ENCODE data around the gene TMEM165.

Gene TMEM165

DNA sequence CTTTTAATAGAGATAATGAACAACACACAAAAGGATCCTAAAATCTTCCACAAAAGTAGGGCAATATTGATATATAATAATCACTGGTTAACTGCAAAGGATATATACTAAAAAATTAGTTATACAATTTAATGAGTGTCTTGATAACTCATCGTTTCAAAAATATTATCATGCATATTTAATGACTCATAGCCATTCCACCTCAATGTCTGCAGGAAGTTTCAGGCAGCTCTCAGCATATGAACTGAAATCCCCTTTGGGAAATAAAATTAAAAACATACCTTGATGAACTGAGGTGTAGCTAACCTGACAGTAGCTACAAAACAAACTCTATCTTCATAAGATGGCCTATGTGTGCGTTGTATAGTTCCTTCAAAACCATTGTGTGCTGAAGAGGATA lies 62.9 kb downstream of the TMEM165 start:
- no peak for DNase-seq (ENCODE audit: low read depth)

DNA sequence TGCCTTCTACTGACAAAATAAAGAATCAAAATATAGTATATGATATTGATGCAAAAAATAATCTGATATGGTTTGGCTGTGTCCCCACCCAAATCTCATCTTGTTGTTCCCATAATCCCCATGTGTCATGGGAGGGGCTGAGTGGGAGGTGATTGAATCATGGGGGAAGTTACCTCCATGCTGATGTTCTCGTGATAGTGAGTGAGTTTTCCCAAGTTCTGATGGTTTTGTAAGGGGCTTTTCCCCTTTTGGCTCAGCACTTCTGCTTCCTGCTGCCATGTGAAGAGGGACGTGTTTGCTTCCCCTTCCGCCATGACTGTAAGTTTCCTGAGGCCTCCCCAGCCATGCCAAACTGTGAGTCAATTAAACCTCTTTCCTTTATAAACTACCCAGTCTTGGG lies 70.2 kb downstream of the TMEM165 start:
- DNase-seq (ENCODE audit: low read depth), result no peak

DNA sequence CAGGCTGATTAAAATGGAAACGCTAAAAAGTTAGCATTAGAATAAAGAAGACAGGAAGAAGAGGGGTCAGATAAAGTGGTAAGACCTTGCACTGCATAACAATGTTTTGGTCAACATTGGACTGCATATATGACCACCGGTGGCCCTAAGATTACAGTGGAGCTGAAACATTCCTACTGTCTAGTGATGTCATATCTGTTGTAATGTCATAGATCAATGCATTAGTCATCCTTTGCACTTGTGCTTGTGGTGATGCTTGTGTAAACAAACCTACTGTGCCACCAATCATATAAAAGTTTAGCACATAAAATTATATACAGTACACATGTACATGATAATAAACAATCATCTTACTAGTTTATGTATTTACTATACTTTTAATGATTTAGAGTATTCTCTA lies 73.0 kb downstream of the TMEM165 start:
- DNase-seq (ENCODE audit: low read depth), result no peak

DNA sequence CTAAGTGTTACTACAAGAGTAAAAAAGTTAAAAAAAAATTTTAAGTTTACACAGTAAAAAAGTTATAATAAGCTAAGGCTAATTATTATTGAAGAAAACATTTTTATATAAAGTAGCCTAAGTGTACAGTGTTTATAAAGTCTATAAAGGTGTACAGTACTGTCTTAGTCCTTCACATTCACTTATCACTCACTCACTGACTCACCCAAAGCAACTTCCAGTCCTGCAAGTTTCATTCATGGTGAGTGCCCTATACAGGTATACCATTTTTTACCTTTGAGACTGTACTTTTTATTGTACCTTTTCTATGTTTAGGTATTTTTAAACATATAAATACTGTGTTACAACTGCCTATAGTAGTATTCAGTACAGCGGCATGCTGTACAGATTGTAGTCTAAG lies 74.2 kb downstream of the TMEM165 start:
- DNase-seq (ENCODE audit: low read depth), result no peak

Data from T-helper 22 cell (primary cell).